H1 (cell line): ENCODE results near the gene PTPRF. TPM values are rescaled to one million over a fixed set of nuclear protein-coding genes. Genes with fewer than 3 reads are reported as not detected.

Experiments used
- CTCF ChIA-PET: fragments of 300-600 bp; sonication (Branson Sonifier 250); formaldehyde crosslinking; loops from one replicate; lab custom pipeline; 2021; ENCODE audit not compliant: partially characterized antibody; lab: Charles Lee
- POLR2A ChIA-PET: fragments of 300-600 bp; sonication (Branson Sonifier 250); formaldehyde crosslinking; loops from one replicate; lab custom pipeline; 2021; ENCODE audit warnings: inconsistent platforms; ENCODE audit not compliant: partially characterized antibody; lab: Charles Lee
- DNase-seq, 2 experiments: peaks; one replicate each; pipeline versions ENCODE4 v3.0.0 to v3.0.0-alpha.2; 2010 to 2022; ENCODE audit warnings: low spot score in 2 of 2, low read depth in 1 of 2, mixed read lengths in 1 of 2
- FAIRE-seq: peaks from 2 replicates; lab custom pipeline; 2011; peaks lifted over from hg19 to GRCh38; lab: Jason Lieb, UNC
- H2AFZ ChIP-seq: 2 replicates; pipeline ENCODE4 v1.8.1; 2012; ENCODE audit warnings: low read length, inconsistent platforms
- H2AK5ac ChIP-seq: 2 replicates; pipeline ENCODE4 v1.6.1; 2013; ENCODE audit warnings: low read depth, low read length
- H2BK120ac ChIP-seq: replicated peaks from 2 replicates; pipeline ENCODE3; 2013; ENCODE audit warnings: low read depth, low read length, inconsistent platforms
- H2BK12ac ChIP-seq: 2 replicates; pipeline ENCODE4 v1.6.1; 2013; ENCODE audit warnings: low read depth, low read length
- H2BK15ac ChIP-seq: 2 replicates; pipeline ENCODE4 v1.6.1; 2013; ENCODE audit warnings: low read length
- H2BK20ac ChIP-seq: 2 replicates; pipeline ENCODE4 v1.6.1; 2013; ENCODE audit warnings: low read length
- H2BK5ac ChIP-seq: 2 replicates; pipeline ENCODE4 v1.6.1; 2013; ENCODE audit warnings: low read depth, low read length
- H3K14ac ChIP-seq: 2 replicates; pipeline ENCODE4 v1.6.1; 2013; ENCODE audit warnings: inconsistent platforms; ENCODE audit not compliant: insufficient read length
- H3K18ac ChIP-seq: 2 replicates; pipeline ENCODE4 v1.6.1; 2013; ENCODE audit warnings: low read length; ENCODE audit errors: extremely low read depth
- H3K23ac ChIP-seq: 2 replicates; pipeline ENCODE4 v1.6.1; 2013; ENCODE audit warnings: inconsistent platforms; ENCODE audit not compliant: insufficient read length
- H3K23me2 ChIP-seq: 2 replicates; pipeline ENCODE4 v1.6.1; 2013; ENCODE audit warnings: low read depth, low read length
- H3K27ac ChIP-seq: 2 replicates; pipeline ENCODE4 v1.6.1; 2011; ENCODE audit warnings: low read depth, low read length, inconsistent platforms
- H3K27me3 ChIP-seq, 4 experiments: replicated peaks in 1 of 4; 1 replicate in 1 of 4; 2 replicates in 3 of 4; pipeline versions ENCODE4 v1.6.1 to v1.8.1; 2011 to 2013; ENCODE audit warnings: low read length in 3 of 4, mild to moderate bottlenecking in 3 of 4, inconsistent platforms in 2 of 4, mixed read lengths in 2 of 4, moderate library complexity in 1 of 4; ENCODE audit not compliant: control insufficient read depth in 3 of 4, insufficient read depth in 3 of 4; ENCODE audit errors: extremely low read depth in 1 of 4
- H3K36me3 ChIP-seq, 4 experiments: 2 replicates each; pipeline versions ENCODE4 v1.6.1 to v1.8.1; 2011 to 2013; ENCODE audit warnings: mild to moderate bottlenecking in 4 of 4, low read length in 3 of 4, moderate library complexity in 2 of 4, control low read depth in 1 of 4, inconsistent platforms in 1 of 4; ENCODE audit not compliant: insufficient read depth in 4 of 4, control insufficient read depth in 2 of 4
- H3K4ac ChIP-seq: replicated peaks from 2 replicates; pipeline ENCODE3; 2013; ENCODE audit warnings: low read length, low read depth, mixed read lengths, inconsistent platforms; ENCODE audit not compliant: insufficient read length
- H3K4me1 ChIP-seq, 4 experiments: replicated peaks in 1 of 4; 1 replicate in 1 of 4; 2 replicates in 3 of 4; pipeline versions ENCODE4 v1.6.1 to v1.8.1; 2011 to 2013; ENCODE audit warnings: low read length in 3 of 4, inconsistent platforms in 2 of 4, mixed read lengths in 1 of 4; ENCODE audit not compliant: insufficient read depth in 4 of 4, control insufficient read depth in 3 of 4
- H3K4me2 ChIP-seq, 2 experiments: 2 replicates each; pipeline versions ENCODE4 v1.6.1 to v1.8.1; 2011 to 2013; ENCODE audit warnings: low read depth in 2 of 2, low read length in 2 of 2, control low read depth in 1 of 2, inconsistent platforms in 1 of 2, mild to moderate bottlenecking in 1 of 2; ENCODE audit not compliant: insufficient read depth in 1 of 2
- H3K4me3 ChIP-seq, 4 experiments: fragments of 200-600, 300-600 bp in 1 of 4; sonication (generic), shearing (Covaris generic), sonication (Bioruptor Twin) in 1 of 4; 2 replicates each; pipeline versions ENCODE4 v1.5.1 to v1.8.1; 2011 to 2016; ENCODE audit warnings: low read length in 4 of 4, low read depth in 3 of 4, control low read depth in 2 of 4, inconsistent platforms in 2 of 4, mild to moderate bottlenecking in 2 of 4, mixed read lengths in 1 of 4, moderate library complexity in 1 of 4; ENCODE audit not compliant: insufficient read depth in 2 of 4; ENCODE audit errors: extremely low read depth in 1 of 4
- H3K56ac ChIP-seq: replicated peaks from 2 replicates; pipeline ENCODE3; 2013; ENCODE audit warnings: low read depth, mild to moderate bottlenecking, mixed read lengths, low read length, inconsistent platforms; ENCODE audit not compliant: insufficient read length
- H3K79me1 ChIP-seq: 2 replicates; pipeline ENCODE4 v1.6.1; 2013; ENCODE audit warnings: low read depth, low read length, control low read depth
- H3K79me2 ChIP-seq, 2 experiments: 2 replicates each; pipeline versions ENCODE4 v1.6.1 to v1.8.1; 2012 to 2013; ENCODE audit warnings: low read length in 2 of 2, mild to moderate bottlenecking in 2 of 2, inconsistent platforms in 1 of 2; ENCODE audit not compliant: insufficient read depth in 2 of 2, control insufficient read depth in 1 of 2
- H3K9ac ChIP-seq, 4 experiments: replicated peaks in 1 of 4; 1 replicate in 1 of 4; 2 replicates in 3 of 4; pipeline versions ENCODE4 v1.6.1 to v1.8.1; 2011 to 2013; ENCODE audit warnings: low read depth in 3 of 4, low read length in 3 of 4, control low read depth in 2 of 4, mild to moderate bottlenecking in 2 of 4, moderate library complexity in 2 of 4, inconsistent platforms in 1 of 4; ENCODE audit errors: extremely low read depth in 1 of 4
- H3K9me3 ChIP-seq, 2 experiments: 2 replicates each; pipeline versions ENCODE4 v1.6.1 to v1.8.1; 2012 to 2013; ENCODE audit warnings: mild to moderate bottlenecking in 2 of 2, moderate library complexity in 2 of 2, control low read depth in 1 of 2, inconsistent platforms in 1 of 2, low read depth in 1 of 2, low read length in 1 of 2, mixed read lengths in 1 of 2; ENCODE audit not compliant: insufficient read depth in 2 of 2
- H4K20me1 ChIP-seq, 2 experiments: replicated peaks in 1 of 2; 2 replicates each; pipeline versions ENCODE3 to v1.8.1; 2011 to 2013; ENCODE audit warnings: inconsistent platforms in 2 of 2, low read length in 2 of 2, mild to moderate bottlenecking in 1 of 2; ENCODE audit not compliant: insufficient read depth in 2 of 2, control insufficient read depth in 1 of 2
- H4K5ac ChIP-seq: 2 replicates; pipeline ENCODE4 v1.6.1; 2013; ENCODE audit warnings: low read length, low read depth, mixed read lengths, inconsistent platforms; ENCODE audit not compliant: insufficient read length
- H4K8ac ChIP-seq: 2 replicates; pipeline ENCODE4 v1.8.0; 2013; ENCODE audit warnings: mild to moderate bottlenecking, moderate library complexity, low read length, inconsistent platforms; ENCODE audit not compliant: insufficient read depth; ENCODE audit errors: extremely low read depth
- H4K91ac ChIP-seq: replicated peaks from 2 replicates; pipeline ENCODE3; 2013; ENCODE audit warnings: low read length, mixed read lengths, inconsistent platforms; ENCODE audit not compliant: insufficient read length
- CHD1 ChIP-seq: IDR thresholded peaks from 2 replicates; pipeline ENCODE4 v1.6.1; 2012; ENCODE audit warnings: low read depth, low read length, improper control_type of control experiment
- E2F6 ChIP-seq: IDR thresholded peaks from 2 replicates; pipeline ENCODE4 v1.6.1; 2012; ENCODE audit warnings: inconsistent platforms
- EZH2 ChIP-seq: fragments of 200-600 bp; sonication (generic); IDR thresholded peaks from 2 replicates; pipeline ENCODE4 v1.7.1; 2012; ENCODE audit warnings: low read depth, mild to moderate bottlenecking, moderate library complexity, low read length, inconsistent platforms; ENCODE audit not compliant: severe bottlenecking
- HDAC6 ChIP-seq: IDR thresholded peaks from one replicate; pipeline ENCODE4 v1.7.1; 2012; ENCODE audit warnings: low read depth, mild to moderate bottlenecking, inconsistent platforms, low read length, moderate library complexity
- WGBS, 2 experiments: shearing (Covaris generic) in 1 of 2; methylation state at CpG; one replicate each; pipeline versions ENCODE4 v1.1.6 to v1.1.7; 2013 to 2015; ENCODE audit warnings: low lambda C conversion rate in 2 of 2, mixed read lengths in 2 of 2, inconsistent platforms in 1 of 2, low coverage in 1 of 2, missing lambda C conversion rate in 1 of 2; ENCODE audit not compliant: insufficient replicate concordance in 2 of 2, insufficient coverage in 1 of 2, insufficient read length in 1 of 2; ENCODE audit errors: extremely low coverage in 1 of 2, missing lambda C conversion rate in 1 of 2; 5-methylcytosine and 5-hydroxymethylcytosine counted together
- polyA plus RNA-seq, 7 experiments: library from polyadenylated mRNA; depleted of rRNA in 3 of 7; stranded (reverse) in 5 of 7; unstranded in 2 of 7; fragments of >200 nt in 5 of 7; fragments of 200-250 nt in 2 of 7; gene quantifications; 1 replicate in 5 of 7; 2 replicates in 1 of 7; 4 replicates in 1 of 7; pipeline versions ENCODE4 v1.2.1 to v1.2.3, GENCODE V29; 2011 to 2013; ENCODE audit warnings: missing spikeins in 2 of 7, mixed read lengths in 2 of 7
- total RNA-seq: library from RNA; stranded (reverse); fragmentation: NEBNext Ultra II Directional; extraction: Animal tissue kit (Norgen Biotek cat#: 25700); gene quantifications from 2 replicates; pipeline ENCODE4 v1.2.1, GENCODE V29; 2021

PTPRF gene
- total and polyA plus RNA-seq, 2 of the 8 experiments (the other 6 are each of a cell fraction or from before 2014, with no cell fraction given): 136 to 231 TPM

GRCh38 chr1:43576521-43576920, 45.8 kb downstream of the PTPRF start:
- Histone ChIP-seq H3K27me3 (no peaks in the 10 kb centered on the region), H3K23ac (no peak overlapping the region), H4K5ac (no peak overlapping the region), H3K9me3 (no peaks in the 10 kb centered on the region), H3K36me3 (peaks cover 2 to 43% (median 12%) of the 10 kb centered on the region in 4 experiments; a peak in 6 of 8 replicates), H3K4me2 (no peak overlapping the region), H2BK15ac (no peak overlapping the region), H2BK5ac (no peak overlapping the region), H2BK12ac (no peak overlapping the region), H2AFZ (no peak overlapping the region), H4K8ac (no peak overlapping the region), H3K18ac (no peak overlapping the region), H2AK5ac (no peak overlapping the region), H3K27ac (no peak overlapping the region), H3K79me1 (0 out of 2 replicates have a peak, but pooled peaks cover 2% of the 10 kb centered on the region), H3K4me3 (no peak overlapping the region), H4K91ac (no peak overlapping the region), H4K20me1 (peaks cover 9 to 10% of the 10 kb centered on the region in 2 experiments), H3K79me2 (no peaks in the 10 kb centered on the region), H2BK20ac (no peak overlapping the region), H3K56ac (no peak overlapping the region), H3K23me2 (no peaks in the 10 kb centered on the region), H3K4ac (no peak overlapping the region), H2BK120ac (no peak overlapping the region), H3K9ac (no peak overlapping the region), H3K4me1 (peaks cover 0 to 11% (median 1%) of the 10 kb centered on the region in 4 experiments; a peak in 3 of 7 replicates), H3K14ac (no peak overlapping the region)
- DNase-seq (no peak), FAIRE-seq (no peak)
- CTCF ChIA-PET: interaction anchor here (1.1 kb wide), 1 partner anchor 10 kb away, joined by 3 read pairs; no protein-coding TSS in a partner anchor
- TF ChIP-seq CHD1: no peak
- TF ChIP-seq HDAC6: no peak
- no peak for TF ChIP-seq EZH2
- no peak for TF ChIP-seq E2F6
- WGBS, 2 experiments: 90% methylated on average over 7 of the region's 7 CpGs; no CpG with 5 or more reads in 1 of the 2 experiments
- POLR2A ChIA-PET: interaction anchor here (0.6 kb wide), 1 partner anchor 81 kb away, joined by 3 read pairs; no protein-coding TSS in a partner anchor
